SKM-1 treated with dmso at 0.1 percent for 144 hours (cell line): ENCODE data around the gene RBP5.
A peak's percentile ranks its signal among the peaks of the same experiment; 100 is the strongest.

ENCODE experiments used
- DNase-seq: peaks from one replicate; lab custom pipeline; 2025; ENCODE audit not compliant: unreplicated experiment; lab: John Stamatoyannopoulos, UW

RBP5 gene

DNA sequence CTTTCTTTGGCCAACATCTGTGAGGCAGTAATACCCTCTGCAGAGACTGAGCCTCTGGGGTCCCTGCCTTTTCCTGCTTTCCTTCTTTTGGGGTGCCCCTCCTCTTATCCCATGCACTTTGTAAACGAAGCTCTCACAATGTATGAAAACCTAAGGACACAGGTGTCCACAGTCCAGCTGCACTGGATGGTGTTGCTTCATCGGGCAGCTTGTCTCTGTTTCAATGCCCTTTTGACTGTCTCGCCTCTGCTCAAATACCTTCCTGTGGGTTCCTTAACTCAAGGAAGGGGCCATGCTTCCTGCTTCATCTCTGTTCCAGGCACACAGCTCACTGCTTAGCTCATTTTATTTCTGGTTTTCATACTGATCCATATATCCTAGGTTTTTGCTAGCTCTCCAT, 26.1 kb downstream of the RBP5 start:
- no peak for DNase-seq

DNA sequence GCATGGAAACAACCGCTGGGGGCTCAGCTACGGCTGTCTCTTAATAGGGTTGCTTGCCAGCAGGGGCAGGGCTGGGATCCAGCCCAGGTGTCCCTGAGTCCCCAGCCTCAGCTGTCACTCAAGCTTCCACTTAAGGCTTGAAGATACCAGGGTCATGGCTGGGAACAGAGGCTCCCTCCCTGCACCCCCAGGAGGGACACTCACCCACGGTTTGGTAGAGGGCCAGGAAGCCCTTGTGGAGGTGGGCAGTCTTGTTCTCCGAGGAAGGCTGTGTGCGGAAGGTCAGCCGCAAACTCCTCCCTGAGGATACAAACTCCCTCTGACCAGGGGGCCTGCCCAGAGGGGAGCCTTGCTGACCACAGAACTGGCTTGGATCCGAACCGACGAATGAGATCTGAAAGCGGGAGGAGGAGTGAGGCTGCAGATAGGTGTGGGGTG, 27.0 kb downstream of the RBP5 start:
- DNase-seq = no peak

DNA sequence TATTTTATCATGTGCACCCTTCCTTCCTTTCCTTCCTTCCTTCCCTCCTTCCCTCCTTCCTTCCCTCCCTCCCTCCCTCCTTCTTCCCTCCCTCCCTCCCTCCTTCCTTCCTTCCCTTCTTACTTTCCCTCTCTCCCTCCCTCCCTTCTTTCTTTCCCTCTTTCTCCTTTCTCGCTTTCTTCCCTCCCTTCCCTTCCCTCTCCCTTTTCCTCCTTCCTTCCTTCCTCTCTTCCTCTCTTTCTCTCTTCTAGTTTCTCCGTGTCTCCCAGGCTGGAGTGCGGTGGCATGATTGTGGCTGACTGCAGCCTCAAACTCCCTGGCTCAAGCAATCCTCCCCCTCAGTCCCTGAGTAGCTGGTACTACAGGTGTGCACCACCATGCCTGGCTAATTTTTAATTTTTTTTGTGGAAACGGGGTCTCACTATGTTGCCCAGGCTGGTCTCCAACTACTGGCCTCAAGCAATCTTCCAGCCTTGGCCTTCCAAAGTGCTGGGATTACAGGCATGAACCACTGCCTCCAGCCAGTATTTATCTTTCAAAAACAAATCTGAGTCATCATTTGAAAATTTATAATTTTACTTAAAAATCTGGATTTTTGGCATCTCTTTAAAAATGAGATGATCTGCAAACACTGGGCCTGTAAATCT, 27.5 kb downstream of the RBP5 start:
- DNase-seq = no peak

DNA sequence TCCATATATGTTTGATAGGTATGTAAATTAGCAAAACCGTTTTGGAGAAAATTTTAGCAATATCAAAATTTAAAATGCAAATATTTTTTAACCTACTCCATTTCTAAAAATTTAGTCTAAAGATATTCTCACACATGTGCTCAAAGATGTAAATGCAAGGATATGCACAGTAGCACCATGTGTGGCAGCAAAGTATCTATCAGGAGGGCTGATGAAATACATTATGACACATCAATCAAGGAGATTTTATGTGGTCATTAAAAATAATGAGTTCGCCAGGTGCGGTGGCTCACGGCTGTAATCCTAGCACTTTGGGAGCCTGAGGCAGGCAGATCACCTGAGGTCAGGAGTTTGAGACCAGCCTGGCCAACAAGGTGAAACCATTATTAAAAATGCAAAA, 28.4 kb downstream of the RBP5 start:
- no peak for DNase-seq

DNA sequence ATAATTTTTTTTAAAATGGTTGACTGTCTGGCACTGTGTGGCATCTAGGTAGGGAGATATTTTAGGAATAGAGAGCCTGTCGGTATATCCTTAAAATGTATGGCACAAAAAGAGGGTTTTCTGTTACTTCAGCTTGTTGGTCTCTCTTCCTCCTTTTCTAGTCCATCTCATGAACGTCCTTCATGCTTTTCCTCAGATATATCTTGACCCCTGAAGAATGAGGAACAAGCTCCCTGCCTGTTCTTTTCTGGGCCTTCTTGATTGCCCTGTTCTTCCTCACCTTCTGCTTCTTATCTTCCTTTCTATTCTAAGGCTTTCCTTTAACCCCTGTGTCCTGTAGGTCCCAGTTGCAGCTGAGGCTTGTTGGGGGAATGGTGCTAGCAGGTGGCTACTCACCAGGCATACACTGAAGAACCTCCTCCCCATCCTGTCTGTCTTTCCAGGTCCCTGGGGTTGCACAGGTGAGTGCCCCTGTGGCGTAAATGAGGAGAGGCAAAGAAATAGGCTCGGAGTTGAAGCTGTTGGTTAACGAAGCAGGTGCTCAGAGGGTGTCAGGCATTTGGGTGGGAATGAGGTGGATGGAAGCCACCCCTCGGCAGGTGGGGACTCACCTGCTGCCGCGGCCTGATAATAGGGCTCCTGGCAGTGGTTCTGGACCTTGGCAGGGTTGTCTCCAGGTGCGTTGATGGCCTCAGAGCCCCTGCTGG, 29.2 kb downstream of the RBP5 start:
- peak; percentile 36 for DNase-seq

DNA sequence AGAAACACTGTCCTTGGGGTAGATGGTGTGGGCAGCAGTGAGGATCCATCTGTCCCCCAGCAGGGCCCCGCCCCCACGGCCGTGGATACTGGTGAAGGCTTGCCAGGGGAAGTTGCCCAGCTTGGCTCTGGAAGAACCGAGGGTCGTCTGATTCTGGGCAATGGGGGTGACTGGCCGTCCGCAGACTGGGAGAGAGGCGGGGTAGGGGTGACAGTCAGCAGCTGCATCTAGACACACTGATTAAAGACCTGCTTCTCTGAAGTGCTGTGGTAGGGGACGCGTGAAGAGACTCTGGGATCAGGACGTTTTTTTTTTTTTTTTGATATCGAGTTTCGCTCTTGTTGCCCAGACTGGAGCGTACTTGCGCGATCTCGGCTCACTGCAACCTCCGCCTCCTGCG, 31.7 kb downstream of the RBP5 start:
- no peak for DNase-seq

DNA sequence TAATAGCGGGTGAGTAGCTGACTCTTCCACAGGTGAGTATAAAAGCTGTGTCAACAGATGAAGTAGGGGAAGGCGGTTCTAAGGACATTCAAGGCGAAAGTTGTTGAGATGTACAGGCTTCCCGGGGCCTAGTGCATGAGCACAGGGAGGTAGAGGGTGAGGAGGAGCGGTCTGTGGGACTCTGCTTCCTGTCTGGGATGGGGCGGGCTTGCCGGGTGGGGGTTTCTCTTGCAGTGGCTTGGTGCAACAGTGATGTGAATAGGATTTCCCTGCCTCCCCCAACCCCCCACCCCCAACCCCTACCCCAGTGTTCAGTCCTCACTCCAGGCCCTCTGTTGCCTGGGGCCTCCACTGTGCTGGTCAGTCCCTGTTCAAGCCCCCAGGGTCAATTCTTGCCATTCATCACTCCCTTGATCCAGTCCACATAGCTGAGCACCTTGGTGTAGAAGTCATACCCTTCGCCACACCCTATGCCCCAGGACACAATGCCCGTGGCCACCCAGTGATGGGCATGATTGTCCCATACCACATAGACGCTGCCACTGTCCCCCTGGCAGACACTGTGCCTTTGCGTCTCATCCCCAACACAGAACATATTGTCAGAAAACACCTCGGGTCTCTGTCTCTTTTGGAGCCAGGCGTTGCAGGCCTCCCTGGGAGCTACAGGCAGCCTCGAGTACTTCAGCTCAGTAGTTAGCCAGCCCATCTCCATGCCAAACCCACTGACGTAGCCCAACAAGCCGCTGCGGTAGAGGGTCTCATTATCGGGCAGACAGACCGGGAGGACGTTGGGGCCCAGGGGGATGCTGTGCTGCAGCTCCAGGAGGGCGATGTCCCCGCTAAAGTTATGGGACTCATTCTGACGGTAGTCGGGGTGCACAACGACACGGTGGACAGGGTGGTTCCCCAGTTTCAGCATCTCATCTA, 32.4 kb downstream of the RBP5 start:
- no peak for DNase-seq

DNA sequence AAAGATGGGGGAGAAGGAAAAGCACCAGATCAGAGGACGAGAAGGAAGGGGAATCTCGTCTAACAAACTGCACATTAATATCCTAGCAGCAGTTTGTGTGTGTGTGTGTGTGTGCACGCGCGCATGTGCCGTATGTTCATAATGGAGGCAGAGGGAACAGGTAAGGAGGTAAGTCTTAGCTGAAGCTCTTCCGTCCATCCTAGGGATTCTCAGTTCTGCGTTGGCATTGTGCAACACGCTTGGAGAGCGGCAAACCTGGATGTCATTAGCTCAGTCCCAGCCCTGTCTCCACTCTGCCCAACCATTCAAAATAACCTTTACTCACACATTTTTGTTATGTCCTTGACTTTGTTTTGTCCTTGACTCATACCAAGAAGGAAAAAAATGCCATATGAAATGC, 34.8 kb downstream of the RBP5 start:
- no peak for DNase-seq

DNA sequence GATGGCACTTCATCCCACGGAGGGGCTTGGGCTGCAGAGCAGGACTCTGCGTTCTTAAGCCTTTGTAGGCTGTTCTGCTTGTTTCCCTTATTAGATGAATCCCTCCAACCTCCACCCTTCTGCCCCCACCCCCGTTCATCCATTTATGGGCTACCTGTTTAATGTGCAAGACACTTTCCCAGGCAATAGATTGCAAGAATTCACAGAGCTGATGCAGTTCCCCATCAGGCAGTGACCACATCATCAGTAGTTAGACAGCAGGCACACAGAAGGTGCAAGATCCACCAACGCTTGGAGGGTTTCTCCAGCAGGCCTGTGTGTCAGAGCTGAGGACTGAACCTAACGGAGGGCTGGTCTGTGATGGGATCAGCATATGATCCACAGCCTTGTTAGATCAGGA, 35.2 kb downstream of the RBP5 start:
- DNase-seq = no peak

DNA sequence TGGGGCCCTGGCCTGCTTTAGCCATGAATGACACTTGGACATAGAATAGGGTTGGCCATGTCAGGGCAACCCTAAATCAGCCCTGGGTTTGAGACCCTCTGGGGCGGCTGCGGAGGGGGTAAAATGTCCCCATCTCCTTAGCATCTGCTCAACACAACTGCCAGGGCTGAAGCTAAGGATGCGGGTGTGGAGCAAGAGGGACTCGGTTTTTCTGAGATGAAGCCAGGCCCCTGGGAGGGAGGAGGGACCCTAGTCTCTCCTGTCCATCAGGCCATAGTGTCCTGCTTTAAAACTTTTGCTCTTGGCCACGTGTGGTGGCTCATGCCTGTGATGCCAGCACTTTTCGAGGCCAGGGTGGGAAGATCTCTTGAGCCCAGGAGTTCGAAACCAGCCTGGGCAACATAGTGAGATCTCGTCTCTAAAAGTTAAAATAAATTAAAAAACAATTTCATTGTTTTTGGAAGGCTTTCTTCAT, 35.7 kb downstream of the RBP5 start:
- no peak for DNase-seq

DNA sequence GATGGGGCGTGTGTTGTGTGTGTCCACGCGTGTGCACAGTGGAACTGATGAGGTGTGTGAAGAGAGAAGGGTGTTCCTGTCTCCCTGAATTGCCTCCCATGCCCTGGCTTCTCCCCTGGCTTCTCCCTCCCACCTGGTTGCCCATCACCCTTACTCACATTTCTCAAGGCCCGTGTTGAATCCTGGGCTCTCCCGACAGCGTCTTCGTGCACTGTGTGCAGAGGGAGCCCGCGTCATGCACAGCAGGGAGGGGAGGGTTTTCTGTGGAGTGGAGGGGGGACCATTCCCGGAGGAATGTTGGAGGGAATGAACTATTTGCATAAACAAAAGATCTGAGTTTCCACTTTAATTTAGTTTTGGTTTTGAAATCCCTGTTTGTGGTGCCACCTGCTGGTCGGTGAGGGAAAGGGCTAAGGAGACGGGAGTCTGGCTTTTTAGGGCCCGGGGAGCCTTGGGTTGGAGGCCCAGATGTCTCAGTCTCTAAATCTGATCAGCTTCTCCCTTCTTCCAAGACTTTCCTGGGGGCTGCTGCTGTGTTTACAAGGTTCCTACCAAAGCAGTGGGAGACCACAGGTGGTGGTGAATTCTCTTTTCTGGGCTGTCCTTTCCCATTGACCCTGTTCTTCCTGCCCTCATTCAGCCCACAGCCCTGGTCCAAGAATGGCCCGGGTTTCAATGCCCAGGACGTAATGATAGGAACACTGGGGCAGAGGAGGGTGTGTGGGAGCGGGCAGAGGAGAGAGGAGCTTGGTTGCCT, 36.3 kb downstream of the RBP5 start, which contains the start of gene C1R:
Gene C1R (minus strand): TSS at position 217 of the 757 bp plus-strand sequence. CDS start 57 bp downstream, at position 160.
- no peak for DNase-seq

DNA sequence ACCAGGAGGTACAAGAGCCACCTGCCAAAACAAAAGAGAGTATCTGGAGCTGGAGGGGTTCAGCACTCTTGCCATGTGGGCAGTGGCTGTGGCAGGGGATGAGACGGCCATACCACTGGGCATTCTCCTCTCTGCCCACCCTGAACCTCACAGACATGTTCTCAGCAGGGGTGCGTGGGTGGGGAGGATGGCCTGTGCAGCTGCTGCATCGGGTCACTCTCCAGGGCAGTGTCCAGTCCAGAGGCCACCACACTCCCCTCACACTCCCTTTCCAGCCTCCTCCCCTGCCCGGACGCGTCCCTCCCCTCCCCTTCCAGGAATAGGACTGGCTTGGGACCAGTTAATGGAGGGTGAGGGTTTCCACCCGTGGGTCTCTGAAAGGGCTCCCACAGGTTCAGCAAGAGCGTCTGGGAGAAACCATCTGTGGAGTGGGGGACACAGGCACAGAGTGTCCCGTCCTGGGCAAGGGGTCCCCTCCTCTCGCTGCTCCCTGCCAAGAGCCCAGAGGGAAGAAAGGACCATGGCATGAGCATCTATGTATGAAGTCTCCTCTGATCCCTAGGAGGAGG, 36.9 kb downstream of the RBP5 start:
- DNase-seq = no peak

DNA sequence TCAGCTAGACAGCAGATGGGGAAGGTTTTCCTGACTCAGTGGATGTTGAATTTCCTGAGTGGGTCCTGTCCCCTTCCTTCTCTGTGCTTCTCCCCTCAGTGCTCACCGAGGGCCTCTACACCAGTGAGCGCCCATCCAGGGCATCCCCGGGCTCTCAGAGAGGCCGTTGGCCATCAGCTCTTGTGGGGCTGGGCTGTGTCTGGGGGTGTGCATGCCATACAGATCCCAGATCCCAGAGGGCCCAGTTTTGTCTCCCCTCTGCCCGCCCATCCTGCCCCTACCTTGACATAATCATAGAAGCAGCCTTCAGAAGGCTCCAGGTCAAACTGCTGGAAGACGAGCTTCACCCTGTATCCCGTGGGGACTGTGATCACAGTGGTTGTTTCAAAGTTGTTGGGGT, 37.5 kb downstream of the RBP5 start:
- no peak for DNase-seq

DNA sequence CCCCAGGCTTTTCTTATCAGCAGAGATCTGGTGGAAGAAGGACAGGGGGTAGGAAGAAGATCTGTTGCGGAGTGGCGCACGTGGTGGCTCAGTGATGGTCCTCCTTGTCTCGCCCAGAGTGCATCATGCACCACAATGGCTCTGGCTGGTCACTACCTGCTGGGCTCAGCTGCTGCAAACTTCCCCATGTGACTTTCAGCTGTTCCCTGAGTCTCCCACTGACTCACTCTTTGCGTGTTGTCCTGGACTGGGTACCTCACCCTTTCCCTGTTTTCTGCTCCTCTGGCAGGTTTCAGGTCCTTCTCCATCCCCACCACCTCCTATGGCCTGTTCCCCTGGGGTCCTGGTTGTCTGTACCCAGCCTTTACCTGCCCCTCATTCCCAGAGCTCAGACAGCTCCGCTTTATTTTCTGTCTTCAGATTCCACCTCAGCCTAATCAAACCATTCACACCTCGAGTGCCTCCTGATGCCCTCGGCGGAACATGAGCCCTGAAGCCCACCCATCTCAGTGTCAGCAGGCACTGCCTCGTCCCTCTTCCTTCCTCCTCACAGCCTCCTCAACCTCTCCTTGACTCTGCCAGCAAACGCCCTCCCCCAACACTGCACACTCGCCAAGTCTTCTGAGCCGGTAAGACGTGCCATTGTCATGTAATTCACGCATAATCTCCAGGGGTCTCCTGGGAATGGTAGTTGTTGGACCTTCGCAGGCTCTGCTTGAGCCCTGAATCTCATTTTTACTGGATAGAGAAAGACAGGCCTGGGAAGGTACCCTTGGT, 38.3 kb downstream of the RBP5 start:
- DNase-seq = no peak

DNA sequence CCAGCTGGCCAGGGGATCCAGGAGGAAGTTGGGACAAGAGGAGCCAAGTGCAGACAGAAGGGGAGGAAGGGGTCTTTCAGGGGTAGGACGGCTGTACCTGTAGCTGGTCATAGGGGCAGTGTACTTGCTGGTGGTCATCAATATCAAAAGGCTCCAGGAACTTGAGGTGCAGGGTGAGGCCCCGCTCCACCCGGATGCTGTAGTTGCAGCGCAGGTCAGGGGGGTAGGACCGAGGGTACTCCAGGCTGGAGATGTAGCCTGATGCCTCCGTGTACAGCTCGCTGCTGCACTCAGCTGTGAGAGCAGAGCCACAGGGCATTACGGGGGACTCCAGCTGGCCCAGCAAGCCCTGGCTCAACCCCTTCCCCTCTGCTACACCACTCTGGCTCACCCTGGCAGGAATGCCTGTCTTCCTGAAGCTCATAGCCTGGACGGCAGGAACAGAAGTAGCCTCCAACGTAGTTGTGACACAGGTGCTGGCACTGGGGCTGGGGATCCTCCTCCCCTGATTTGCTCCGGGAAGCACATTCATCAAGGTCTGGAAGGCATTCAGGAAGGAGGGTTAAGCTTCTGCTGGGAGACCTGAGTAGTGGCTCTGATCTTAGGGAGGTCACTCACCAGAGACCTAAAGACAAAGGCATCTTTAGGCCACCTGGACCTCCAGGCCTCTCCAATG, 39.4 kb downstream of the RBP5 start:
- no peak for DNase-seq

DNA sequence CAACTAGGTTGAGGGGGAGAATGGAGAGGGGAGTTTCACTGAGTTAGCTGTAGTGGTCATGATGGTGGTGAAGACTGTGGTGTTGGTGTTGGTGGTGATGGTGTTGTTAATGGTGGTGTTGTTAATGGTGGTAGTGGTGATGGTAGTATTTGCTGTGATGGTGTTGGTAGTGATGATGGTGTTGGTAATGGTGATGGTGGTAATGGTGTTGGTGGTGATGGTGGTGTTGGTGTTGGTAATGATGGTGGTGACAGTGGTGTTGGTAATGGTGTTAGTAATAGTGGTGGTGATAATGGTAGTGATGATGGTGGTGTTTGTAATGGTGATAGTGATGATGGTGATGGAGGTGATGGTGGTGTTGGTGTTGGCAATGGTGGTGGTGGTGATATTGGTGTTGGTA, 45.6 kb downstream of the RBP5 start:
- DNase-seq = no peak

DNA sequence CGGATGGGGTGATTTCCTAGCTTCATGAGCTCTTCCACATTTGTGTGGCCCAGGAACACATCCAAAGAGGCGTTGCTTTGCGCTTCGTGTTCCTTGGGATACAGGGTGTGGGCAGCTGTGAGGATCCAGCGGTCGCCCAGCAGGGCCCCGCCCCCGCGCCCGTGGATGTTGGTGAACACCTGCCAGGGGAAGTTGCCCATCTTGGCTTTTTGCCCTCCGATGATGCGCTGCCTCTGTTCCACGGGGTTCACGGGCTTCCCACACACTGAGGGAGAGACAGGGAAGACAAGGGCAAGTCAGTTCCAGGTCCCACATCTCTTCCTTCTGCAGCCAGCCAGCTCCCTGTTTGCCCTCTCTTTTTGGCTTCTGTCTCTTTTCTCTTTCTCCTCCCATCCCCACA, 47.7 kb downstream of the RBP5 start:
- DNase-seq = no peak

DNA sequence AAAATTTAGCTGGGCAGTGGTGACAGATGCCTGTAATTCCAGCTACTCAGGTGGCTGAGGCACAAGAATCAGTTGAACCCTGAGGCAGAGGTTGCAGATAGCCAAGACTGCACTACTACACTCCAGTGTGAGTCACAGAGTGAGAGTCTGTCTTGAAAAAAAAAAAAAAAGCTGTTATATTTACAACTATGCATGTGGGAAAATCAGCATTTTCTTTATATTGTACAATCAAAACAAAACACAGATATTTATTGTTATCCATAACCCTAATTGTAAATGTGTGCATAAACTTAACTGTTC, 48.9 kb downstream of the RBP5 start:
- DNase-seq = no peak

DNA sequence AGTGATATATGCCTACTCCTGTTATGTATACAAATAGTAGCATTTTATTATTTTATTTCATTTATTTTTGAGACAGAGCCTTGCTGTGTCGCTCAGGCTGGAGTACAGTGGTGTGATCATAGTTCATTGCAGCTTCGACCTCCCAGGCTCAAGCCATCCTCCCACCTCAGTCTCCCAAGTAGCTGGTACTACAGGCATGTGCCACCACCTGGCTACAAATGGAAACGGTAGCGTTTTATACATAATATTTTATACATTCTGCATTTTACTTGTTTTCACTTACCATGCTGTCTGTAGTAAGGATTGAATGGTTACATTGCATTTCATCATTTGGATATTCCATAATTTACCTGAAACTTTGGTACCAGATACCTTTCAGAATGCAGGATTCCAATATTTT, 50.5 kb downstream of the RBP5 start:
- DNase-seq = no peak
